ENCODE measurements around the gene CD300E. TPM values are rescaled to one million over a fixed set of nuclear protein-coding genes. Genes with fewer than 3 reads are reported as not detected.

Gene CD300E
- polyA plus RNA-seq, 1 experiment, result not detected

DNA sequence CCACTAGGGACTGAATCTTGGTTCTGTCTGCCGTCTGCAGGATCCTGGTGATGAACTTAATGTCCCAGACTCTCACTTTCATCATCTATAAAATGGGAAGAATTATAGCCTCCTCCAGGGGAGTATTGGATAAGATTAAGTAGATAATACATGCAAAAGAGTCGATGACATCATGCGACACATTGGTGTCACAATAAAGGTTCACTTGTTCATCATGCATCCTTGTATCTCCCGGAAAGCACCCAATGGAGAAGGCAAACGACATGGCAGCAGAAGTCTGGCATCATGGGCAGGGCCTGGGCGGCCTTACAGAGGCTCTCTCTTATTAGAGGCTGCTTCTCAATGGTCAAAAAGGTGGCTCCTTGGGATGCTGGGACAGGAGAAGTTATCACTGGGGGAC is 35.1 kb upstream of the CD300E start:
- no peaks in the 10 kb centered on the region for H3K27me3 ChIP-seq (ENCODE audit: control insufficient read depth, insufficient read depth, low read length)
- DNase-seq (ENCODE audit: low read depth), result no peak
- no peak overlapping the region for H3K4me3 ChIP-seq (ENCODE audit: low read depth, low read length)
- no peaks in the 10 kb centered on the region for H3K36me3 ChIP-seq (ENCODE audit: control insufficient read depth, insufficient read depth, low read length)
- POLR2A ChIA-PET, result no interaction called here
- TF ChIP-seq, protein P1, sequence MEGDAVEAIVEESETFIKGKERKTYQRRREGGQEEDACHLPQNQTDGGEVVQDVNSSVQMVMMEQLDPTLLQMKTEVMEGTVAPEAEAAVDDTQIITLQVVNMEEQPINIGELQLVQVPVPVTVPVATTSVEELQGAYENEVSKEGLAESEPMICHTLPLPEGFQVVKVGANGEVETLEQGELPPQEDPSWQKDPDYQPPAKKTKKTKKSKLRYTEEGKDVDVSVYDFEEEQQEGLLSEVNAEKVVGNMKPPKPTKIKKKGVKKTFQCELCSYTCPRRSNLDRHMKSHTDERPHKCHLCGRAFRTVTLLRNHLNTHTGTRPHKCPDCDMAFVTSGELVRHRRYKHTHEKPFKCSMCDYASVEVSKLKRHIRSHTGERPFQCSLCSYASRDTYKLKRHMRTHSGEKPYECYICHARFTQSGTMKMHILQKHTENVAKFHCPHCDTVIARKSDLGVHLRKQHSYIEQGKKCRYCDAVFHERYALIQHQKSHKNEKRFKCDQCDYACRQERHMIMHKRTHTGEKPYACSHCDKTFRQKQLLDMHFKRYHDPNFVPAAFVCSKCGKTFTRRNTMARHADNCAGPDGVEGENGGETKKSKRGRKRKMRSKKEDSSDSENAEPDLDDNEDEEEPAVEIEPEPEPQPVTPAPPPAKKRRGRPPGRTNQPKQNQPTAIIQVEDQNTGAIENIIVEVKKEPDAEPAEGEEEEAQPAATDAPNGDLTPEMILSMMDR (IDR thresholded peaks at IDR 0.05; ENCODE audit: insufficient read depth, low read depth, low read length), result no peak
- CTCF ChIA-PET, result interaction anchor here (0.7 kb wide), 1 partner anchor 1165 kb away, joined by 3 read pairs; no protein-coding TSS in a partner anchor

DNA sequence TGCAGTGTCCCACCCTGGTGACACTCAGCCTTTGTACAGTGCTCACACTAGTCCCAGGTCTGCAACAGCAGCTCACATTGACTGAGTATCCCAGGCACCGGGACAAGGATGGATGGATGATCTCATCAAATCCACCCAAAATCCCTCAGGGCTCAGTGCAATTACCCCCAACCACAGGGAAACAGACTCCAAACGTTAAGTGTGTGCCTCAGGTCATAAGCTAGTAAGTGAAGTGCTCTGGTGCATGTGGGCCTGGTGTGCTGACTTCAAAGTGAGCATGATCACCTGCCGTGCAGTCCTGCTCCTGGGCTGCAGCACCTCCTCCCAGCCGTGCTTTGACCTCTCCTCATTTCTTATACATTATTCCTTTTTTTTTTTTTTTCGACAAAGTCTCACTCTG is 31.2 kb upstream of the CD300E start:
- Histone ChIP-seq H3K4me3 (ENCODE audit: low read depth, low read length) (no peak overlapping the region), H3K27me3 (ENCODE audit: control insufficient read depth, insufficient read depth, low read length) (no peaks in the 10 kb centered on the region), H3K36me3 (ENCODE audit: control insufficient read depth, insufficient read depth, low read length) (no peaks in the 10 kb centered on the region)
- no peak for DNase-seq (ENCODE audit: low read depth)
- TF ChIP-seq, protein P1 (IDR thresholded peaks at IDR 0.05; ENCODE audit: insufficient read depth, low read depth, low read length), result no peak
- ChIA-PET CTCF (no interaction called here), POLR2A (no interaction called here)

DNA sequence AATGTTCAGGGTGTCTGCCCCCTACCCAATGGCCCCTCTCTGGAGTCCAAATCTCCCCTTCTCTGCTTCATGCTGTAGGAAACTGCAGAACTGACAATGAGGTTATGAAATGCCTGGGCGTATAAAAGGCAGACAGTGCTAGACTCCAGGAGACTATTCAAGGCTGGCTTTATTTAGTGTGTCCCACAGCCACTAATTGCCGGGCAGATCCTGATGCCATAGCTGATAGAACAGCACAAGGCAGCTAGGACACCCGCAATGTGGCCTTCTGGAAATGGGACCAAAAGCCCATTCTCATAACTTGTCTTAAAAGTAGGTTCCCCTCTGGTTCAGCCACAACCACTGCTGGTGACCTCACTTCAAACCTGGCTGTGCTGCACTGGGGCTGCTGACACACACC is 28.5 kb upstream of the CD300E start:
- DNase-seq (ENCODE audit: low read depth), result no peak
- H3K36me3 ChIP-seq (ENCODE audit: control insufficient read depth, insufficient read depth, low read length), result no peaks in the 10 kb centered on the region
- POLR2A ChIA-PET, result no interaction called here
- no peaks in the 10 kb centered on the region for H3K27me3 ChIP-seq (ENCODE audit: control insufficient read depth, insufficient read depth, low read length)
- TF ChIP-seq, protein P1 (IDR thresholded peaks at IDR 0.05; ENCODE audit: insufficient read depth, low read depth, low read length), result no peak
- CTCF ChIA-PET, result no interaction called here
- no peak overlapping the region for H3K4me3 ChIP-seq (ENCODE audit: low read depth, low read length)

DNA sequence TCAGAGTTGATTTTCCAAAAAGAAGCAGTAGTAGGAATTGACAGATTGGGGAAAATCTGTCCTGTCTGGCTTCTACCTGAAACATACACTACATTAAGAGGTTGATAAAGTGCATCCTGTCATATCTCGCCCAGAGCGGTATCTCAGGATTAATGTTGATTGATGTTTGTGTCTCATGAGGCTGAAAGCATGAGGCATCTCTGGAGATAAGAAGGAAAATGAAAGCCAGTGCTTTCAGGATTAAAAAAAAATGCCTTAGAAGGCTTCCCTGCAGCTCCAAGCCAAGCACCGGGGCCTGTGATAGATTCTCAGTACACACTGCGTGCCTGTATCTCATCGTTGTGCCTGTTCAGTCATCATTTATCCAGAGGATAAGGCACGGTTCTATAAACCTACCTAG is 26.4 kb upstream of the CD300E start:
- DNase-seq (ENCODE audit: low read depth), result no peak
- Histone ChIP-seq H3K27me3 (ENCODE audit: control insufficient read depth, insufficient read depth, low read length) (no peaks in the 10 kb centered on the region), H3K4me3 (ENCODE audit: low read depth, low read length) (no peak overlapping the region), H3K36me3 (ENCODE audit: control insufficient read depth, insufficient read depth, low read length) (no peaks in the 10 kb centered on the region)
- CTCF ChIA-PET, result interaction anchor here (0.6 to 1.0 kb wide), 2 partner anchors 9 to 95 kb away, joined by 3 to 4 read pairs; no protein-coding TSS in a partner anchor
- TF ChIP-seq, protein P1 (IDR thresholded peaks at IDR 0.05; ENCODE audit: insufficient read depth, low read depth, low read length), result no peak
- POLR2A ChIA-PET, result no interaction called here

DNA sequence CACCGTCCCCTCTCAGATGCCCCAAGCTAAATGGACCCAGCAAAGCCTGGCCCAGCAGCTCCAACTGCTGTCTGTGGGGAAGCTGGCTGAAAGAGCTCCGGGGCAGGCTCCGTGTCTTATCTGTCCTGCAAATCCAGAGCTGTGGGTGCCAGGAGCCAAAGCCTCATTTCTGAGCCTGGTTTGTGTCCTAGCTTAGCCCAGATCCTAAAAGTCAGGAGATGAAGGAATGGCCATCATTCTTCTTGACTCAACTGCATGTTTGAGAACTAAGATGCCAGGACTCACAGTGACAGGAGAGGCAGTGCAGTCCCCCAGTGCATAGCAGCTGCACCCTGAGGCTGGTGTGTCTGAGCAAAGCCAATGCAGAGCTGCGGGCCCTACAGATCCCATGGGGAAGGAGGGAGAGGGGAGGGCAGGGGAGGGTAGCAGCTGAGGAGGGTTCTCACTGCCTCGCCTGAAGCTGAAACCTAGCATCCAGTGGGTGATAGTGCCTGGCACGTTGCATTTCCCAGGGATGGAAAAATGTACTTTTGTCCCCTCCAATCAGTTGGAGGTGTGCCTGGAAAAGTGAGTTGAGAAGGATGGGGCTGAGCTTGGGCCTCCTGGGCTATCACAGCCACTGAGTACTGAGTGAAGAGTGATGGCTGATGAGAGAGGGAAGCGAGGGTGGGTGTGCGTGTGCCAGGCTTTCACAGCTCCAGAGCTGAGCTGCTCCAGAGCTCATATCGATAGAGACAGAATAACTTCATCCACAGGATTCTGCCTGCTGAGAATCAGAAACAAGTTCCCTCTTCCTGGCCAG is 24.5 kb upstream of the CD300E start:
- Histone ChIP-seq H3K4me3 (ENCODE audit: low read depth, low read length) (no peak overlapping the region), H3K36me3 (ENCODE audit: control insufficient read depth, insufficient read depth, low read length) (no peaks in the 10 kb centered on the region), H3K27me3 (ENCODE audit: control insufficient read depth, insufficient read depth, low read length) (no peaks in the 10 kb centered on the region)
- POLR2A ChIA-PET, result no interaction called here
- CTCF ChIA-PET, result interaction anchor here (1.6 kb wide), 1 partner anchor 9 kb away, joined by 5 read pairs; no protein-coding TSS in a partner anchor
- TF ChIP-seq, protein P1 (IDR thresholded peaks at IDR 0.05; ENCODE audit: insufficient read depth, low read depth, low read length), result no peak
- DNase-seq (ENCODE audit: low read depth), result no peak

All from BJ (cell line).